Measurements from ENCODE around the gene GFI1B. TPM values are rescaled to one million over a fixed set of nuclear protein-coding genes. Genes with fewer than 3 reads are reported as not detected.
"Not testable (repeated sequence)": the region's sequence is repeated elsewhere in the genome, so short reads cannot be mapped to it uniquely, and the experiment has no call there.

Gene GFI1B
- total and polyA plus RNA-seq, 4 donors, result not detected

DNA sequence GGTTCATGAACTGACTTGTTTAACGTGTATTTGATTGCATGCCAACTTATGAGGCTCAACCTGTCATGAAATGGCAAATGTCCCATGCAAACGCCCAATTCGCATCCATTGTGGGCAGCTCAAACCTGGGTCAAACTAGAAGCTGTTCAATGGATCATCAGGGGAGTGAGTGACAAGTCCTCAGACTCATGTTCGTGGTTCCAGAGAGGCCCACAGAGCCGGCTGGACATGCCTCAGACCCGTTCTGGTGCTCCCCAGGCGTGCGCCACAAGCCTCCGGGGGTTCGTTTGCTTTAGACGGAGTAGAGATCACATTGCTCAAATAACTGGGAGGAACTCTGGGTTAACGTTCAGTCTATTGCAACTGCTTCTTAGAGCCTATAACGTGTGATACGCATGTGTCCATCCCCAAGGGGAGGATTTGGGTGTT lies 15.0 kb downstream of the GFI1B start:
- ATAC-seq (ENCODE audit: low FRiP score), result no peak
- WGBS, 2 donors, result 21 to 31% methylated on average over 14 of the region's 14 CpGs
- Histone ChIP-seq H3K27ac (ENCODE audit: low read depth in 1 of 2, low read length in 2 of 2) (no peak overlapping the region), H3K27me3 (ENCODE audit: control insufficient read depth in 1 of 2, insufficient read depth in 2 of 2, low read length in 1 of 2) (no peaks in the 10 kb centered on the region), H3K36me3 (ENCODE audit: control insufficient read depth in 1 of 2, insufficient read depth in 2 of 2, low read length in 1 of 2) (no peaks in the 10 kb centered on the region), H3K9me3 (ENCODE audit: control insufficient read depth, low read length) (no peaks in the 10 kb centered on the region), H3K4me3 (ENCODE audit: low read length in 2 of 2) (no peak overlapping the region), H3K4me1 (ENCODE audit: control insufficient read depth in 1 of 2, insufficient read depth in 2 of 2, low read length in 2 of 2) (no peaks in the 10 kb centered on the region)
- intact Hi-C loops (cut with DNase I), result no loop called here
- DNase-seq, result no peak

GRCh38 chr9:132994410-132995120 lies 16.1 kb downstream of the GFI1B start:
- intact Hi-C loops (cut with DNase I), result no loop called here
- DNase-seq, result no peak
- H3K36me3 ChIP-seq (ENCODE audit: control insufficient read depth in 1 of 2, insufficient read depth in 2 of 2, low read length in 1 of 2), result no peaks in the 10 kb centered on the region
- no peaks in the 10 kb centered on the region for H3K27me3 ChIP-seq (ENCODE audit: control insufficient read depth in 1 of 2, insufficient read depth in 2 of 2, low read length in 1 of 2)
- no peak overlapping the region for H3K4me3 ChIP-seq (ENCODE audit: low read length in 2 of 2)
- ATAC-seq (ENCODE audit: low FRiP score), result no peak
- H3K9me3 ChIP-seq (ENCODE audit: control insufficient read depth, low read length), result no peaks in the 10 kb centered on the region
- H3K4me1 ChIP-seq (ENCODE audit: control insufficient read depth in 1 of 2, insufficient read depth in 2 of 2, low read length in 2 of 2), result no peaks in the 10 kb centered on the region
- no peak overlapping the region for H3K27ac ChIP-seq (ENCODE audit: low read depth in 1 of 2, low read length in 2 of 2)
- 33 to 34% methylated on average over 13 of the region's 13 CpGs for WGBS, 2 donors

GRCh38 chr9:132995121-132995420 lies 16.6 kb downstream of the GFI1B start:
- DNase-seq, result no peak
- Histone ChIP-seq H3K36me3 (ENCODE audit: control insufficient read depth in 1 of 2, insufficient read depth in 2 of 2, low read length in 1 of 2) (no peaks in the 10 kb centered on the region), H3K9me3 (ENCODE audit: control insufficient read depth, low read length) (no peaks in the 10 kb centered on the region), H3K27me3 (ENCODE audit: control insufficient read depth in 1 of 2, insufficient read depth in 2 of 2, low read length in 1 of 2) (no peaks in the 10 kb centered on the region), H3K4me3 (ENCODE audit: low read length in 2 of 2) (no peak overlapping the region), H3K27ac (ENCODE audit: low read depth in 1 of 2, low read length in 2 of 2) (no peak overlapping the region), H3K4me1 (ENCODE audit: control insufficient read depth in 1 of 2, insufficient read depth in 2 of 2, low read length in 2 of 2) (no peaks in the 10 kb centered on the region)
- intact Hi-C loops (cut with DNase I), result no loop called here
- 81 to 82% methylated on average over 6 of the region's 6 CpGs for WGBS, 2 donors
- no peak for ATAC-seq (ENCODE audit: low FRiP score)

GRCh38 chr9:132995879-132996278 lies 17.4 kb downstream of the GFI1B start:
- H3K27me3 ChIP-seq (ENCODE audit: control insufficient read depth in 1 of 2, insufficient read depth in 2 of 2, low read length in 1 of 2), result no peaks in the 10 kb centered on the region
- no peak overlapping the region for H3K27ac ChIP-seq (ENCODE audit: low read depth in 1 of 2, low read length in 2 of 2)
- ATAC-seq (ENCODE audit: low FRiP score) (no peak), DNase-seq (no peak)
- no peaks in the 10 kb centered on the region for H3K9me3 ChIP-seq (ENCODE audit: control insufficient read depth, low read length)
- H3K36me3 ChIP-seq (ENCODE audit: control insufficient read depth in 1 of 2, insufficient read depth in 2 of 2, low read length in 1 of 2), result no peaks in the 10 kb centered on the region
- intact Hi-C loops (cut with DNase I), result no loop called here
- 76 to 81% methylated on average over 8 of the region's 8 CpGs for WGBS, 2 donors
- H3K4me1 ChIP-seq (ENCODE audit: control insufficient read depth in 1 of 2, insufficient read depth in 2 of 2, low read length in 2 of 2), result no peaks in the 10 kb centered on the region
- no peak overlapping the region for H3K4me3 ChIP-seq (ENCODE audit: low read length in 2 of 2)

DNA sequence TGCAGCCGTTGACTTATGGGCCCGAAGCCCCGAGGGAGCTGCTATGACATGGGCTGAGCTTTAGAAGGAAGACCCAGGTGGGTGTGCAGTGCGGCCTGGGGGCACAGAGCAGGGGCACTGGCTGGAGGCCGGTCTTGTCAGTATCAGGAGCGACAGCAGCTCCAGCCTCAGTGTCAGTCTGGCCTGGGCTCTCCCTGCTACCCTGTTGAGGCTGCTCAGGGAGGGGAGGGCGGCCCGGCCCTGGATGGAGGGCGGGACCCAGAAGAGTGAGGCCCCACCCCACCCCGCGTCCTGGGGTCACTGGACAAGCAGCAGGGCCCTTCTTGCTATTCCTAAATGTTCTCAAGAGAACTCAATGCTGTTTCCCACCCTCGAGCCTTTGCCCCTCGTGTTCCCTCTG lies 18.0 kb downstream of the GFI1B start:
- Histone ChIP-seq H3K4me1 (ENCODE audit: control insufficient read depth in 1 of 2, insufficient read depth in 2 of 2, low read length in 2 of 2) (no peaks in the 10 kb centered on the region), H3K27me3 (ENCODE audit: control insufficient read depth in 1 of 2, insufficient read depth in 2 of 2, low read length in 1 of 2) (no peaks in the 10 kb centered on the region), H3K27ac (ENCODE audit: low read depth in 1 of 2, low read length in 2 of 2) (no peak overlapping the region), H3K9me3 (ENCODE audit: control insufficient read depth, low read length) (no peaks in the 10 kb centered on the region), H3K4me3 (ENCODE audit: low read length in 2 of 2) (no peak overlapping the region), H3K36me3 (ENCODE audit: control insufficient read depth in 1 of 2, insufficient read depth in 2 of 2, low read length in 1 of 2) (no peaks in the 10 kb centered on the region)
- 56 to 71% methylated on average over 13 of the region's 13 CpGs for WGBS, 2 donors
- intact Hi-C loops (cut with DNase I), result no loop called here
- ATAC-seq (ENCODE audit: low FRiP score), result peak; percentile 19
- no peak for DNase-seq

- ATAC-seq (ENCODE audit: low FRiP score) (no peak), DNase-seq (no peak)
- Histone ChIP-seq H3K4me1 (ENCODE audit: control insufficient read depth in 1 of 2, insufficient read depth in 2 of 2, low read length in 2 of 2) (no peaks in the 10 kb centered on the region), H3K4me3 (ENCODE audit: low read length in 2 of 2) (no peak overlapping the region), H3K36me3 (ENCODE audit: control insufficient read depth in 1 of 2, insufficient read depth in 2 of 2, low read length in 1 of 2) (no peaks in the 10 kb centered on the region), H3K9me3 (ENCODE audit: control insufficient read depth, low read length) (no peaks in the 10 kb centered on the region), H3K27me3 (ENCODE audit: control insufficient read depth in 1 of 2, insufficient read depth in 2 of 2, low read length in 1 of 2) (no peaks in the 10 kb centered on the region), H3K27ac (ENCODE audit: low read depth in 1 of 2, low read length in 2 of 2) (no peak overlapping the region)
- WGBS, 2 donors, result 27 to 41% methylated on average over 4 of the region's 4 CpGs
- intact Hi-C loops (cut with DNase I), result no loop called here
Measured at GRCh38 chr9:132997591-132997990, 19.1 kb downstream of the GFI1B start.

DNA sequence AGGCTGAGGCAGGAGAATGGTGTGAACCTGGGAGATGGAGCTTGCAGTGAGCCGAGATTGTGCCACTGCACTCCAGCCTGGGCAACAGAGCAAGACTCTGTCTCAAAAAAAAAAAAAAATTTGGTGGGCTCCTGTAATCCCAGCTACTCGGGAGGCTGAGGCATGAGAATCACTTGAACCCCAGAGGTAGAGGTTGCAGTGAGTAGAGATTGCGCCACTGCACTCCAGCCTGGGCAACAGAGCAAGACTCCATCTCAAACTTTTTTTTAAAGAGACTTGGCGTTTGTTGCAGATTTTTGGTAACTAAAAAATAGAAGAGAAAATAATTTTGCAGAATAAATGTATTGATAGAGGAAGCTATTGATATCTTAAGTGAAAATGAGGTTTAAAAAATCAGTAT lies 19.7 kb downstream of the GFI1B start:
- H3K27ac ChIP-seq (ENCODE audit: low read depth in 1 of 2, low read length in 2 of 2); H3K27me3 ChIP-seq (ENCODE audit: control insufficient read depth in 1 of 2, insufficient read depth in 2 of 2, low read length in 1 of 2); ATAC-seq (ENCODE audit: low FRiP score); intact Hi-C loops (cut with DNase I); H3K9me3 ChIP-seq (ENCODE audit: control insufficient read depth, low read length); H3K36me3 ChIP-seq (ENCODE audit: control insufficient read depth in 1 of 2, insufficient read depth in 2 of 2, low read length in 1 of 2); H3K4me1 ChIP-seq (ENCODE audit: control insufficient read depth in 1 of 2, insufficient read depth in 2 of 2, low read length in 2 of 2); H3K4me3 ChIP-seq (ENCODE audit: low read length in 2 of 2); DNase-seq: not testable (repeated sequence)
- WGBS, 2 donors, result 81 to 90% methylated on average over 3 to 4 of the region's 4 CpGs

GRCh38 chr9:132998831-132999635 lies 20.5 kb downstream of the GFI1B start:
- ATAC-seq (ENCODE audit: low FRiP score), result no peak
- Histone ChIP-seq H3K4me3 (ENCODE audit: low read length in 2 of 2) (no peak overlapping the region), H3K9me3 (ENCODE audit: control insufficient read depth, low read length) (no peaks in the 10 kb centered on the region), H3K27me3 (ENCODE audit: control insufficient read depth in 1 of 2, insufficient read depth in 2 of 2, low read length in 1 of 2) (no peaks in the 10 kb centered on the region), H3K36me3 (ENCODE audit: control insufficient read depth in 1 of 2, insufficient read depth in 2 of 2, low read length in 1 of 2) (no peaks in the 10 kb centered on the region), H3K27ac (ENCODE audit: low read depth in 1 of 2, low read length in 2 of 2) (no peak overlapping the region), H3K4me1 (ENCODE audit: control insufficient read depth in 1 of 2, insufficient read depth in 2 of 2, low read length in 2 of 2) (no peaks in the 10 kb centered on the region)
- DNase-seq, result no peak
- intact Hi-C loops (cut with DNase I), result no loop called here
- WGBS, 2 donors, result 59 to 62% methylated on average over 18 of the region's 18 CpGs

Data from aorta (tissue), 5 donors.